Loucy (cell line): ENCODE results near the gene TRERF1.

Experiments used
- CTCF ChIP-seq: fragments of 200-600 bp; sonication (generic); conservative IDR thresholded peaks from 2 replicates; pipeline ENCODE4 v1.5.1; 2014; ENCODE audit warnings: mild to moderate bottlenecking, antibody characterized with exemption, low read length
- EZH2phosphoT487 ChIP-seq: fragments of 200-600 bp; IDR thresholded peaks from 2 replicates; pipeline ENCODE4 v1.6.1; 2018; ENCODE audit warnings: antibody characterized with exemption, mild to moderate bottlenecking, moderate library complexity, borderline replicate concordance

GRCh38 chr6:42498473-42499128, 46.9 kb upstream of the TRERF1 start:
- TF ChIP-seq EZH2phosphoT487 (no peak), CTCF (peak; percentile 14; the same call in 1 of the 2 replicates)
